ENCODE measurements around the gene TRAF3.

GRCh38 chr14:102907980-102908730 is 130.9 kb downstream of the TRAF3 start:
- no peak for TF ChIP-seq POLR2A (IDR thresholded peaks at IDR 0.05)
- no peak for TF ChIP-seq CTCF (IDR thresholded peaks at IDR 0.05)

Measured in thyroid gland (tissue), 4 donors.